GM23248 (cell line): Measurements from ENCODE around the gene ZNF750. TPM values are rescaled to one million over a fixed set of nuclear protein-coding genes. Genes with fewer than 3 reads are reported as not detected.

Experiments
- DNase-seq: peaks from one replicate; pipeline ENCODE4 v3.0.0-alpha.2; 2015
- H2AFZ ChIP-seq: fragments of 200-600 bp; sonication (generic); 2 replicates; pipeline ENCODE4 v1.6.1; 2016; ENCODE audit warnings: antibody characterized with exemption
- H3F3A ChIP-seq: fragments of 200-600 bp; sonication (generic); 2 replicates; pipeline ENCODE4 v1.6.1; 2016; ENCODE audit warnings: mild to moderate bottlenecking, antibody characterized with exemption, mixed run types; ENCODE audit not compliant: insufficient read depth
- H3K27ac ChIP-seq: fragments of 200-600 bp; sonication (generic); 2 replicates; pipeline ENCODE4 v1.5.1; 2016; ENCODE audit warnings: mild to moderate bottlenecking
- H3K27me3 ChIP-seq: fragments of 200-600 bp; sonication (generic); replicated peaks from 2 replicates; pipeline ENCODE4 v1.6.1; 2016; ENCODE audit warnings: mild to moderate bottlenecking; ENCODE audit not compliant: insufficient read depth
- H3K36me3 ChIP-seq: fragments of 200-600 bp; sonication (generic); 2 replicates; pipeline ENCODE4 v1.6.1; 2016; ENCODE audit warnings: low read depth, mild to moderate bottlenecking
- H3K4me1 ChIP-seq: fragments of 200-600 bp; sonication (generic); 2 replicates; pipeline ENCODE4 v1.6.1; 2016; ENCODE audit warnings: mild to moderate bottlenecking; ENCODE audit not compliant: insufficient read depth
- H3K4me2 ChIP-seq: fragments of 200-600 bp; sonication (generic); one replicate; pipeline ENCODE4 v1.6.1; 2016; ENCODE audit warnings: mild to moderate bottlenecking; ENCODE audit not compliant: unreplicated experiment
- H3K4me3 ChIP-seq: fragments of 200-600 bp; sonication (generic); 2 replicates; pipeline ENCODE4 v1.5.1; 2016; ENCODE audit warnings: mild to moderate bottlenecking
- H3K79me2 ChIP-seq: fragments of 200-600 bp; sonication (generic); 2 replicates; pipeline ENCODE4 v1.6.1; 2016; ENCODE audit warnings: mild to moderate bottlenecking; ENCODE audit not compliant: insufficient read depth
- H3K9ac ChIP-seq: fragments of 200-600 bp; sonication (generic); 2 replicates; pipeline ENCODE4 v1.6.1; 2016; ENCODE audit warnings: mild to moderate bottlenecking
- H3K9me2 ChIP-seq: fragments of 200-600 bp; sonication (generic); 2 replicates; pipeline ENCODE4 v1.6.1; 2016; ENCODE audit warnings: mixed run types, mild to moderate bottlenecking, moderate library complexity; ENCODE audit not compliant: insufficient read depth
- H3K9me3 ChIP-seq: fragments of 200-600 bp; sonication (generic); one replicate; pipeline ENCODE4 v1.6.1; 2017; ENCODE audit warnings: low read depth
- H4K20me1 ChIP-seq: fragments of 200-600 bp; sonication (generic); 2 replicates; pipeline ENCODE4 v1.6.0; 2016; ENCODE audit not compliant: insufficient read depth
- EZH2 ChIP-seq: fragments of 200-600 bp; sonication (generic); IDR thresholded peaks from 2 replicates; pipeline ENCODE4 v1.6.1; 2018; ENCODE audit warnings: antibody characterized with exemption, mild to moderate bottlenecking; ENCODE audit not compliant: insufficient read depth, poor library complexity, severe bottlenecking
- EZH2phosphoT487 ChIP-seq: fragments of 200-600 bp; sonication (generic); IDR thresholded peaks from 2 replicates; pipeline ENCODE4 v1.6.1; 2018; ENCODE audit warnings: antibody characterized with exemption, moderate library complexity, mild to moderate bottlenecking, low read depth; ENCODE audit not compliant: insufficient read depth
- WGBS, 2 experiments: methylation state at CpG; one replicate each; pipeline ENCODE4 v1.1.6; 2015 to 2017; ENCODE audit warnings: low lambda C conversion rate in 2 of 2, low coverage in 1 of 2; ENCODE audit errors: missing lambda C conversion rate in 2 of 2; 5-methylcytosine and 5-hydroxymethylcytosine counted together
- in situ Hi-C: fragments of 300-500 bp; cut with MboI; formaldehyde crosslinking; loops from 2 replicates; pipeline ENCODE4 v1.15.0; 2020
- polyA plus RNA-seq: library from polyadenylated mRNA; unstranded; fragments of >200 nt; fragmentation: Nextera tagmentation; extraction: Ambion mirVana; gene quantifications from 2 replicates; pipeline ENCODE4 v1.2.1, GENCODE V29; 2016
- total RNA-seq: library from RNA; depleted of rRNA; stranded (reverse); fragments of >200 nt; shearing (Covaris generic); gene quantifications from 2 replicates; pipeline ENCODE4 v1.2.3, GENCODE V29; 2014; rRNA removed

Gene ZNF750
- total and polyA plus RNA-seq, 2 experiments from 2014 or later: 0.11 TPM; not detected in 1

DNA sequence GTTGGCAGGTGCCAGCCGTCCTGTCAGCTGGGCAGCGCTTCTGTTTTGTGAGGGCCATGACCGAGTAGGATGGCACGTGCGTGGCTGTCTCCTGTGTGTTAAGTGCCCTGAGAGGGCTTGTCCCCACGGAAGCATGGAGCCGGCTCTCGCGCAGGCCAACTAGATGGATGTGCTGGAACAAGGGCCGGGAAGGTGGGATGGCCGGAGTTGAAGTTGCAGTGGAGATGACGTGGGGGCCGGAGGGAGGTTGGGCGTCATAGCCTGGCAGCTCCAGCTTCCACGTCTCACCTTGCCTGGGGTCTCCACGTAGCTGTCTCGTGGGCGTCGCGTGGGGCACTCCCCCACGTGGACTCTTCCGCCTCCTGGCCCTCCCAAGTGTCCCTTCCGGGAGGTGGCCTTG lies 60.3 kb downstream of the ZNF750 start:
- Histone ChIP-seq H3K9ac (no peak overlapping the region), H3K4me3 (no peak overlapping the region), H3K36me3 (peaks cover 4% of the 10 kb centered on the region; the same call in 1 of the 2 replicates), H2AFZ (no peak overlapping the region), H3K27ac (no peak overlapping the region), H3K4me2 (no peak overlapping the region), H3F3A (no peaks in the 10 kb centered on the region), H3K27me3 (no peaks in the 10 kb centered on the region), H3K79me2 (no peaks in the 10 kb centered on the region), H3K9me2 (no peaks in the 10 kb centered on the region), H3K4me1 (no peaks in the 10 kb centered on the region), H3K9me3 (no peaks in the 10 kb centered on the region), H4K20me1 (no peaks in the 10 kb centered on the region)
- in situ Hi-C loops: no loop called here
- TF ChIP-seq EZH2 (no peak), EZH2phosphoT487 (no peak)
- WGBS, 2 experiments: 94% methylated on average over 20 to 22 of the region's 23 CpGs
- DNase-seq: no peak

Other genes starting within 250 kb of the ZNF750 start
- 87.3 and 118 TPM in 2 replicates for gene WDR45B, start 191.6 kb downstream of the ZNF750 start, total RNA-seq
- 87.8 and 91.6 TPM in 2 replicates for gene WDR45B, start 191.6 kb downstream of the ZNF750 start, polyA plus RNA-seq
- gene RAB40B, start 141.3 kb downstream of the ZNF750 start, total RNA-seq: 11.4 and 23.7 TPM in 2 replicates
- 23.8 and 24.7 TPM in 2 replicates for gene RAB40B, start 141.3 kb downstream of the ZNF750 start, polyA plus RNA-seq
- gene FN3KRP, start 123.3 kb downstream of the ZNF750 start, total RNA-seq: 31.4 and 33.8 TPM in 2 replicates
- gene FN3KRP, start 123.3 kb downstream of the ZNF750 start, polyA plus RNA-seq: 45.2 and 46.3 TPM in 2 replicates
- 0.11 TPM in 1 of 2 replicates, not detected in the other for gene FN3K, start 104.4 kb downstream of the ZNF750 start, total RNA-seq
- 1.0 TPM in 2 replicates for gene FN3K, start 104.4 kb downstream of the ZNF750 start, polyA plus RNA-seq
- gene TBCD, start 88.0 kb downstream of the ZNF750 start, total RNA-seq: 19.3 and 26.8 TPM in 2 replicates
- gene TBCD, start 88.0 kb downstream of the ZNF750 start, polyA plus RNA-seq: 31.1 and 33.8 TPM in 2 replicates
- gene METRNL, start 239.6 kb upstream of the ZNF750 start, total RNA-seq: 305 and 319 TPM in 2 replicates
- gene METRNL, start 239.6 kb upstream of the ZNF750 start, polyA plus RNA-seq: 26.5 and 28.4 TPM in 2 replicates